Ovary (tissue), 9 donors: ENCODE measurements around the gene DNASE1L2. TPM values are rescaled to one million over a fixed set of nuclear protein-coding genes. Genes with fewer than 3 reads are reported as not detected.

ENCODE experiments used
- DNase-seq, 5 donors: peaks; one replicate each; pipeline ENCODE4 v3.0.0-alpha.2; 2019 to 2020
- H3K27ac ChIP-seq, 2 donors: fragments of 200-600 bp; one replicate each; pipeline versions ENCODE4 v1.5.1 to v1.8.0; 2019 to 2022
- H3K27me3 ChIP-seq: fragments of 200-600 bp; one replicate; pipeline ENCODE4 v1.8.0; 2022
- H3K36me3 ChIP-seq: fragments of 200-600 bp; sonication (generic); one replicate; pipeline ENCODE4 v1.5.1; 2019
- H3K4me1 ChIP-seq: one replicate; pipeline ENCODE4 v1.8.1; 2013; ENCODE audit warnings: mild to moderate bottlenecking, moderate library complexity; ENCODE audit not compliant: insufficient read depth
- H3K4me3 ChIP-seq: fragments of 200-600 bp; sonication (generic); one replicate; pipeline ENCODE4 v1.5.1; 2017
- H3K9me3 ChIP-seq, 2 donors: fragments of 200-600 bp in 1 of 2; sonication (generic) in 1 of 2; one replicate each; pipeline versions ENCODE4 v1.5.1 to v1.8.1; 2013 to 2019; ENCODE audit warnings: mild to moderate bottlenecking in 1 of 2, moderate library complexity in 1 of 2
- CTCF ChIP-seq, 3 donors: fragments of 450-650 bp in 2 of 3; fragments of 200-600 bp in 1 of 3; IDR thresholded peaks; one replicate each; pipeline versions ENCODE4 v1.5.1 to v1.8.0; 2016 to 2022; ENCODE audit warnings: antibody characterized with exemption in 3 of 3, mild to moderate bottlenecking in 1 of 3
- EP300 ChIP-seq: sonication (generic); formaldehyde crosslinking; IDR thresholded peaks from one replicate; pipeline ENCODE4 v1.6.1; 2017; ENCODE audit warnings: antibody characterized with exemption
- POLR2A ChIP-seq: fragments of 450-650 bp; IDR thresholded peaks from one replicate; pipeline ENCODE4 v1.6.1; 2017; ENCODE audit warnings: antibody characterized with exemption, mild to moderate bottlenecking, moderate library complexity
- WGBS, 3 donors: extraction: QIAGEN DNeasy Blood & Tissue Kit in 1 of 3; methylation state at CpG; one replicate each; pipeline versions ENCODE4 v1.1.5 to v1.1.7; 2013 to 2017; 5-methylcytosine and 5-hydroxymethylcytosine counted together
- intact Hi-C, 4 donors: fragments of 100-400 bp; cut with DNase I; formaldehyde crosslinking; loops; one replicate each; pipeline versions ENCODE4 v1.11.0 to v1.15.1; 2022 to 2023
- polyA plus RNA-seq, 2 donors: library from polyadenylated mRNA; stranded (reverse); fragments of 200-250 nt in 1 of 2; fragments of 350-450 nt in 1 of 2; fragmentation: Illumina TruSeq in 1 of 2; extraction: RNeasy Lipid Tissue Mini Kit (QIAGEN cat#74804) in 1 of 2; gene quantifications; one replicate each; pipeline ENCODE4 v1.2.3, GENCODE V29; 2013 to 2014
- total RNA-seq, 7 donors: library from RNA; depleted of rRNA in 2 of 7; stranded (reverse); fragments of >200 nt in 2 of 7; fragmentation: NEBNext Ultra II Directional in 3 of 7; extraction: Animal tissue kit (Norgen Biotek cat#: 25700) in 3 of 7; gene quantifications; one replicate each; pipeline versions ENCODE4 v1.1.0 to v1.2.4, GENCODE V29; 2016 to 2023
- donor health status: DM: no; HTN: no; CAD: no; lungs with moderate emphysema.
- donor health status: DM: no; HTN: no; CAD: no.
- donor health status: Bipolar disorder and iron deficiency.
- donor health status: DM: yes; HTN: yes; CAD: no.
- donor health status: DM: no; HTN: no; CAD: no.
- donor health status: DM: yes; HTN: yes; CAD: no.

DNASE1L2 gene
- total and polyA plus RNA-seq, 9 donors = 0.37 to 1.1 (median 0.73) TPM; not detected in 1

GRCh38 chr16:2273484-2273883, 37.2 kb downstream of the DNASE1L2 start:
- Histone ChIP-seq H3K4me3 (no peak overlapping the region), H3K4me1 (peaks cover 3% of the 10 kb centered on the region), H3K27me3 (no peaks in the 10 kb centered on the region), H3K27ac (no peak overlapping the region), H3K36me3 (no peaks in the 10 kb centered on the region), H3K9me3 (no peaks in the 10 kb centered on the region)
- intact Hi-C loops = no loop called here
- no peak for DNase-seq
- TF ChIP-seq EP300 = no peak
- TF ChIP-seq CTCF (IDR thresholded peaks at IDR 0.05) = no peak
- TF ChIP-seq POLR2A = no peak
- WGBS, 3 donors = 70 to 72% (median 71%) methylated on average over 16 of the region's 16 CpGs

GRCh38 chr16:2273931-2274330, 37.7 kb downstream of the DNASE1L2 start:
- Histone ChIP-seq H3K4me3 (no peak overlapping the region), H3K27me3 (no peaks in the 10 kb centered on the region), H3K36me3 (no peaks in the 10 kb centered on the region), H3K9me3 (no peaks in the 10 kb centered on the region), H3K27ac (no peak overlapping the region), H3K4me1 (peaks cover 3% of the 10 kb centered on the region)
- intact Hi-C loops = no loop called here
- no peak for DNase-seq
- TF ChIP-seq EP300 = no peak
- no peak for TF ChIP-seq POLR2A
- TF ChIP-seq CTCF (IDR thresholded peaks at IDR 0.05) = no peak
- 69 to 79% (median 74%) methylated on average over 10 of the region's 10 CpGs for WGBS, 3 donors

GRCh38 chr16:2275476-2276367, 39.5 kb downstream of the DNASE1L2 start:
- Histone ChIP-seq H3K27me3 (no peaks in the 10 kb centered on the region), H3K27ac (no peak overlapping the region), H3K36me3 (no peaks in the 10 kb centered on the region), H3K9me3 (no peaks in the 10 kb centered on the region), H3K4me1 (no peaks in the 10 kb centered on the region), H3K4me3 (no peak overlapping the region)
- TF ChIP-seq EP300 (no peak), CTCF (IDR thresholded peaks at IDR 0.05) (no peak), POLR2A (no peak)
- WGBS, 3 donors = 61 to 75% (median 64%) methylated on average over 30 of the region's 30 CpGs
- DNase-seq = no peak
- intact Hi-C loops = no loop called here

- DNase-seq = no peak
- no peaks in the 10 kb centered on the region for H3K36me3 ChIP-seq
Measured at GRCh38 chr16:2276368-2277195, 40.3 kb downstream of the DNASE1L2 start.

More at GRCh38 chr16:2276368-2277195, 40.3 kb downstream of the DNASE1L2 start:
- Histone ChIP-seq H3K27ac (no peak overlapping the region), H3K4me1 (no peaks in the 10 kb centered on the region), H3K27me3 (no peaks in the 10 kb centered on the region), H3K9me3 (no peaks in the 10 kb centered on the region), H3K4me3 (no peak overlapping the region)
- TF ChIP-seq CTCF (IDR thresholded peaks at IDR 0.05) = no peak
- TF ChIP-seq POLR2A = no peak
- TF ChIP-seq EP300 = no peak
- WGBS, 3 donors = 47 to 68% (median 56%) methylated on average over 26 of the region's 26 CpGs
- intact Hi-C loops = no loop called here
